22Rv1 (cell line): Measurements from ENCODE around the gene TRAPPC10.

Source experiments
- H3K27ac ChIP-seq: fragments of 450-650 bp; 2 replicates; pipeline ENCODE4 v1.5.1; 2017
- ZFX ChIP-seq: fragments of 450-650 bp; IDR thresholded peaks from 2 replicates; pipeline ENCODE4 v1.6.1; 2017; ENCODE audit warnings: antibody characterized with exemption, borderline replicate concordance
- TF ChIP-seq, protein P1 (sequence below): fragments of 450-650 bp; IDR thresholded peaks from 2 replicates; pipeline ENCODE4 v1.5.1; 2017; ENCODE audit warnings: mild to moderate bottlenecking

The TRAPPC10 gene

DNA sequence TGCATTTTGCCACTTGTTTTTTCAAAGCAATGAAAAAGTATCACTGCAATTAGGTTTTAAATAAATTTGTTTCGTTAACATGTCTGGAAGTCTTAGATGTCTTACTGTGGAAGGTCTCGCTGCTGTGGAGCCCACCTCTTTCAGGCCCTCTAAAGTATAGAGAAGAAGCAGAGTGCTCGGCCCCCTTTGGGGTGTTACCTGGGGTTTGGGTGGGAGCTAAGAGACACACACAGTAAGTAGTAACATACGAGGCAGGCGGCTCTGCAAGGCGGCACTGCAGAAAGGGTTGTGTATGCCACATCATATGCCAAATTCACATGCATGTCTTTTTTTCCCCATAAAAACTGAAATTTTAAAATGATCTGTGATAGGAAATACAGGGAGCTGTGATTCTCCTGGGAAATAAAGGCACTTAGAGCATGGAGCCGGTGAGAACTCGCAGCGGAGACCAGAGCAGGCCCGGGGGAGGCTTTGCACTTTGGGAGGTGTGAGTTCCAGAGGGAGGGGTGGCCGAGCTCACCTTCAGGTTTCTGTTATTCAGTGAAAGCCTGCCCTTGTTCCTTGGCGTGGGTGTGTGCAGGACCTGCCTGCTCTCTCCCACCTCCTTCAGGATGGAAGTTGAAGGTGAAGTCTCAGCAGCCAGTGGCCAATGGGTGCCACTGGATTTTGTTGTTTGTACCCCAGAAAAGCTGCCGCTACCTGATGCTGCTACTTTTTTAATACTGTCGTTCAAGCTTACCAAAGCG, 59.4 kb downstream of the TRAPPC10 start:
- H3K27ac ChIP-seq: no peak overlapping the region
- TF ChIP-seq, protein P1, sequence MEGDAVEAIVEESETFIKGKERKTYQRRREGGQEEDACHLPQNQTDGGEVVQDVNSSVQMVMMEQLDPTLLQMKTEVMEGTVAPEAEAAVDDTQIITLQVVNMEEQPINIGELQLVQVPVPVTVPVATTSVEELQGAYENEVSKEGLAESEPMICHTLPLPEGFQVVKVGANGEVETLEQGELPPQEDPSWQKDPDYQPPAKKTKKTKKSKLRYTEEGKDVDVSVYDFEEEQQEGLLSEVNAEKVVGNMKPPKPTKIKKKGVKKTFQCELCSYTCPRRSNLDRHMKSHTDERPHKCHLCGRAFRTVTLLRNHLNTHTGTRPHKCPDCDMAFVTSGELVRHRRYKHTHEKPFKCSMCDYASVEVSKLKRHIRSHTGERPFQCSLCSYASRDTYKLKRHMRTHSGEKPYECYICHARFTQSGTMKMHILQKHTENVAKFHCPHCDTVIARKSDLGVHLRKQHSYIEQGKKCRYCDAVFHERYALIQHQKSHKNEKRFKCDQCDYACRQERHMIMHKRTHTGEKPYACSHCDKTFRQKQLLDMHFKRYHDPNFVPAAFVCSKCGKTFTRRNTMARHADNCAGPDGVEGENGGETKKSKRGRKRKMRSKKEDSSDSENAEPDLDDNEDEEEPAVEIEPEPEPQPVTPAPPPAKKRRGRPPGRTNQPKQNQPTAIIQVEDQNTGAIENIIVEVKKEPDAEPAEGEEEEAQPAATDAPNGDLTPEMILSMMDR: no peak
- no peak for TF ChIP-seq ZFX

- no peak overlapping the region for H3K27ac ChIP-seq
- TF ChIP-seq, protein P1: no peak
- no peak for TF ChIP-seq ZFX
Measured at GRCh38 chr21:44072111-44072510, 60.0 kb downstream of the TRAPPC10 start.

GRCh38 chr21:44074315-44074958, 62.3 kb downstream of the TRAPPC10 start:
- TF ChIP-seq, protein P1: no peak
- TF ChIP-seq ZFX: no peak
- no peak overlapping the region for H3K27ac ChIP-seq

GRCh38 chr21:44076316-44076715, 64.2 kb downstream of the TRAPPC10 start:
- no peak for TF ChIP-seq ZFX

DNA sequence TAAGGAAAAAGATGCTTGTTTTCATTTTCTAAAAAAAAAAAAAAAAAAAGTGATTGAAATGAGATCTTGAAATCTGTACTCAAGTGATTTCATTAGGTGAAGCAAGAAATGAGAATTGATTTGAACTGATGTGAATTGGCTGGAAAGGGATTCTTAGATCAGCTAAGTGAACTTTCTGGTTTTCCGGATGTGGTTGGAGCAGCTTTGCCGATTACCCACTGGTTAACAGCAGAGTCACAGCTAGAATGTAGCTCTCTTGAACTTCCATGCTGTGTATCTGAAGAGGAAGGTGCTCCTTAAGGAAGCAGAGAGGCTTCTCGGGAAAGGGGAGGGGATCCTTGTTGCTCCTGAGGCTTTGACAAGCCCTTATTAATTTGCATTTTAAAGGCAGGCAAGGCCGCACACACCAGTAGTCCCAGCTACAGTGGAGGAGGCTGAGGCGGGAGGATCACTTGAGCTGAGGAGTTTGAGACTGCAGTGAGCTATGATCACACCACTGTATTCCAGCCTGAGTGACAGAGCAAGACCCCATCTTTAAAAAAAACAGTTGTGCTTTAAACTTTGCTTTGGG, 66.4 kb downstream of the TRAPPC10 start:
- no peak for TF ChIP-seq ZFX
- TF ChIP-seq, protein P1: no peak
- H3K27ac ChIP-seq: no peak overlapping the region

More at GRCh38 chr21:44076316-44076715, 64.2 kb downstream of the TRAPPC10 start:
- H3K27ac ChIP-seq: no peak overlapping the region

- no peak overlapping the region for H3K27ac ChIP-seq
- TF ChIP-seq ZFX: no peak
- TF ChIP-seq, protein P1: no peak
Measured at GRCh38 chr21:44079446-44079845, 67.3 kb downstream of the TRAPPC10 start.

DNA sequence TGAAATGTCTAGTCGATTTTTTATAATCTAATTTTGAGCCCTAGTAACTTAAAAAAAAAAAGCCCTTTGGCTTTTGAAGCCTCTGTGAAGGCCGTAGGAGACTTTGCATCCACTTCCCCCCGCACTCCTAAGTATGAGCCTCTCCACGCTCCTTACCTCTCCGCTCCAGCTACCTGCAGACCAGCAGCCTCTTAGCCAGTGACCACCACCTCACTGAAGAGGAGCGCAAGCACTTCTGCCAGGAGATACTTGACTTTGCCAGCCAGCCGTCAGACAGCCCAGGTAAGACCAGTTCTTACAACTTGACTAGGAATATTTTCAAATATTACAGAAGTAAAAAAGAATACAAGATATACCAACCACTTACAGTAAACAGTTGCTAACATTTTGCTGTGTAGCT, 67.7 kb downstream of the TRAPPC10 start:
- no peak overlapping the region for H3K27ac ChIP-seq
- TF ChIP-seq ZFX: no peak
- TF ChIP-seq, protein P1: no peak
